SH-SY5Y (cell line): ENCODE measurements around the gene RIC3.

Experiments used
- GATA2 ChIP-seq: IDR thresholded peaks from 2 replicates; pipeline ENCODE4 v1.6.1; 2011; ENCODE audit warnings: mild to moderate bottlenecking, low read depth, low read length
- GATA3 ChIP-seq: IDR thresholded peaks from 2 replicates; pipeline ENCODE4 v1.6.1; 2011; ENCODE audit warnings: low read depth, mild to moderate bottlenecking, low read length, moderate library complexity

GRCh38 chr11:8138526-8138925 is 30.3 kb downstream of the RIC3 start:
- no peak for TF ChIP-seq GATA3
- TF ChIP-seq GATA2 = no peak
